ENCODE measurements around the gene ARID1A. TPM values are rescaled to one million over a fixed set of nuclear protein-coding genes. Genes with fewer than 3 reads are reported as not detected.

The ARID1A gene
- total and polyA plus RNA-seq, 2 donors (not counting 3 experiments of a cell fraction or from before 2014, with no cell fraction given): 36.9 to 77.2 TPM

- peaks cover 68% of the 10 kb centered on the region for H3K4me1 ChIP-seq (ENCODE audit: control insufficient read depth, extremely low read depth, insufficient read depth, low read length)
- FAIRE-seq (peak; percentile 49), DNase-seq (ENCODE audit: low read depth, low spot score) (peak; percentile 39)
- H3K36me3 ChIP-seq (ENCODE audit: control insufficient read depth in 2 of 2, extremely low read depth in 1 of 2, insufficient read depth in 2 of 2, low read length in 2 of 2): no peaks in the 10 kb centered on the region
- H2AFZ ChIP-seq (ENCODE audit: low read depth, low read length): no peak overlapping the region
- no peak for TF ChIP-seq JUN (IDR thresholded peaks at IDR 0.05; ENCODE audit: borderline replicate concordance, insufficient read depth, insufficient read length, low read depth)
- TF ChIP-seq FOS (IDR thresholded peaks at IDR 0.05; ENCODE audit: borderline replicate concordance, insufficient read depth, low read length): no peak
- ChIA-PET CTCF (interaction anchor here (0.8 to 9.3 kb wide), 8 partner anchors 9 to 101 kb away, joined by 3 to 81 read pairs (median 6); partner anchors contain the start of gene PIGV), POLR2A (interaction anchor here (1.2 kb wide), 1 partner anchor 10 kb away, joined by 3 read pairs; no protein-coding TSS in a partner anchor)
- dilution Hi-C loops (cut with MboI; ENCODE audit: extremely low pct_ligation_motif_present, low sequenced_read_pairs): loop anchor here (5.0 kb wide), 1 partner anchor 84 kb away; the partner anchor contains the start of gene PIGV
- H4K20me1 ChIP-seq (replicated peaks; ENCODE audit: control insufficient read depth, extremely low read depth, insufficient read depth, low read length): peaks cover 39% of the 10 kb centered on the region
- H3K27ac ChIP-seq (ENCODE audit: insufficient read depth, low read depth, low read length): no peak overlapping the region
- BruUV-seq (replicated peaks): no TSS peak
- peaks cover 100% of the 10 kb centered on the region for H3K79me2 ChIP-seq (ENCODE audit: control insufficient read depth, insufficient read depth, low read length)
- no peaks in the 10 kb centered on the region for H3K27me3 ChIP-seq (ENCODE audit: control insufficient read depth in 2 of 2, insufficient read depth in 2 of 2, low read length in 2 of 2)
- H3K4me2 ChIP-seq (ENCODE audit: insufficient read depth, low read length): peak overlapping the region; percentile 40
- H3K4me3 ChIP-seq (replicated peaks in 1 of 3; ENCODE audit: insufficient read depth in 1 of 3, low read depth in 1 of 3, low read length in 3 of 3): no peak overlapping the region
- intact Hi-C loops (cut with micrococcal nuclease): no loop called here
- no peaks in the 10 kb centered on the region for H3K9me3 ChIP-seq (replicated peaks; ENCODE audit: control insufficient read depth, insufficient read depth, low read length)
- no peaks in the 10 kb centered on the region for H3K9me1 ChIP-seq (replicated peaks; ENCODE audit: control insufficient read depth, extremely low read depth, insufficient read depth, low read length)
- H3K9ac ChIP-seq (replicated peaks; ENCODE audit: extremely low read depth, insufficient read depth, low read length): no peak overlapping the region
These were observed 7.7 kb downstream of the ARID1A start for GRCh38 chr1:26703478-26703877.

- Histone ChIP-seq H2AFZ (ENCODE audit: low read depth, low read length) (no peak overlapping the region), H3K9me1 (replicated peaks; ENCODE audit: control insufficient read depth, extremely low read depth, insufficient read depth, low read length) (no peaks in the 10 kb centered on the region), H3K36me3 (ENCODE audit: control insufficient read depth in 2 of 2, extremely low read depth in 1 of 2, insufficient read depth in 2 of 2, low read length in 2 of 2) (peaks cover 0 to 3% of the 10 kb centered on the region in 2 experiments), H3K9me3 (replicated peaks; ENCODE audit: control insufficient read depth, insufficient read depth, low read length) (no peaks in the 10 kb centered on the region), H3K27ac (ENCODE audit: insufficient read depth, low read depth, low read length) (no peak overlapping the region), H3K4me1 (ENCODE audit: control insufficient read depth, extremely low read depth, insufficient read depth, low read length) (peaks cover 57% of the 10 kb centered on the region), H4K20me1 (replicated peaks; ENCODE audit: control insufficient read depth, extremely low read depth, insufficient read depth, low read length) (peaks cover 33% of the 10 kb centered on the region), H3K79me2 (ENCODE audit: control insufficient read depth, insufficient read depth, low read length) (peaks cover 100% of the 10 kb centered on the region), H3K4me2 (ENCODE audit: insufficient read depth, low read length) (no peak overlapping the region), H3K4me3 (replicated peaks in 1 of 3; ENCODE audit: insufficient read depth in 1 of 3, low read depth in 1 of 3, low read length in 3 of 3) (no peak overlapping the region), H3K9ac (replicated peaks; ENCODE audit: extremely low read depth, insufficient read depth, low read length) (no peak overlapping the region), H3K27me3 (ENCODE audit: control insufficient read depth in 2 of 2, insufficient read depth in 2 of 2, low read length in 2 of 2) (no peaks in the 10 kb centered on the region)
- FAIRE-seq (no peak), DNase-seq (ENCODE audit: low read depth, low spot score) (no peak)
- ChIA-PET CTCF (interaction anchor here (1.1 to 9.3 kb wide), 5 partner anchors 12 to 102 kb away, joined by 3 to 81 read pairs (median 8); partner anchors contain the start of gene PIGV), POLR2A (interaction anchor here (0.5 kb wide), 1 partner anchor 8 kb away, joined by 4 read pairs; no protein-coding TSS in a partner anchor)
- TF ChIP-seq POLR2AphosphoS5 (IDR thresholded peaks at IDR 0.05; ENCODE audit: insufficient read depth, low read depth, low read length): no peak
- TF ChIP-seq, protein P1, sequence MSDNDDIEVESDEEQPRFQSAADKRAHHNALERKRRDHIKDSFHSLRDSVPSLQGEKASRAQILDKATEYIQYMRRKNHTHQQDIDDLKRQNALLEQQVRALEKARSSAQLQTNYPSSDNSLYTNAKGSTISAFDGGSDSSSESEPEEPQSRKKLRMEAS (IDR thresholded peaks at IDR 0.05; ENCODE audit: insufficient read depth, insufficient read length): no peak
- TF ChIP-seq GATA2 (IDR thresholded peaks at IDR 0.05; ENCODE audit: insufficient read depth, insufficient read length, low read depth, low read length): no peak
- no peak for TF ChIP-seq FOS (IDR thresholded peaks at IDR 0.05; ENCODE audit: borderline replicate concordance, insufficient read depth, low read length)
- TF ChIP-seq CTCF (IDR thresholded peaks at IDR 0.05; ENCODE audit: extremely low read depth in 1 of 2, insufficient read depth in 1 of 2, low read depth in 1 of 2, low read length in 2 of 2): no peak
- TF ChIP-seq POLR2A (IDR thresholded peaks at IDR 0.05; ENCODE audit: low read depth, low read length): no peak
- TF ChIP-seq EZH2 (IDR thresholded peaks at IDR 0.05; ENCODE audit: borderline replicate concordance, low read depth, low read length, severe bottlenecking): no peak
- TF ChIP-seq MYC (IDR thresholded peaks at IDR 0.05; ENCODE audit: low read depth, low read length): no peak
- TF ChIP-seq JUN (IDR thresholded peaks at IDR 0.05; ENCODE audit: borderline replicate concordance, insufficient read depth, insufficient read length, low read depth): no peak
- intact Hi-C loops (cut with micrococcal nuclease): no loop called here
- BruUV-seq (replicated peaks): no TSS peak
- dilution Hi-C loops (cut with MboI; ENCODE audit: extremely low pct_ligation_motif_present, low sequenced_read_pairs): loop anchor here (5.0 kb wide), 1 partner anchor 83 kb away; the partner anchor contains the start of gene PIGV
These were observed 8.8 kb downstream of the ARID1A start for GRCh38 chr1:26704629-26705028.
